ENCODE data around the gene SCN5A. TPM values are rescaled to one million over a fixed set of nuclear protein-coding genes. Genes with fewer than 3 reads are reported as not detected.

SCN5A gene
- total and polyA plus RNA-seq, 2 of the 8 experiments (the other 6 are each of a cell fraction or from before 2014, with no cell fraction given), result 4.8 to 11.4 TPM

GRCh38 chr3:38614091-38614490 lies 35.4 kb downstream of the SCN5A start:
- Histone ChIP-seq H3K9ac (replicated peaks in 1 of 4; ENCODE audit: extremely low read depth in 1 of 4, low read depth in 3 of 4, low read length in 3 of 4) (no peak overlapping the region; a peak in 1 of 7 replicates), H3K79me1 (ENCODE audit: low read depth, low read length) (no peaks in the 10 kb centered on the region), H2BK12ac (ENCODE audit: low read depth, low read length) (no peak overlapping the region), H2BK5ac (ENCODE audit: low read depth, low read length) (no peak overlapping the region), H3K4me3 (ENCODE audit: extremely low read depth in 1 of 4, insufficient read depth in 2 of 4, low read depth in 3 of 4, low read length in 4 of 4) (no peak overlapping the region), H3K23me2 (ENCODE audit: low read depth, low read length) (no peaks in the 10 kb centered on the region), H3K4ac (replicated peaks; ENCODE audit: insufficient read length, low read depth, low read length) (no peak overlapping the region), H2BK20ac (ENCODE audit: low read length) (no peak overlapping the region), H3K4me2 (ENCODE audit: insufficient read depth in 1 of 2, low read depth in 2 of 2, low read length in 2 of 2) (no peak overlapping the region), H3K23ac (ENCODE audit: insufficient read length) (no peak overlapping the region), H3K79me2 (ENCODE audit: control insufficient read depth in 1 of 2, insufficient read depth in 2 of 2, low read length in 2 of 2) (no peaks in the 10 kb centered on the region), H2AFZ (ENCODE audit: low read length) (no peak overlapping the region), H4K91ac (replicated peaks; ENCODE audit: insufficient read length, low read length) (no peak overlapping the region), H3K14ac (ENCODE audit: insufficient read length) (no peak overlapping the region), H3K27me3 (replicated peaks in 1 of 4; ENCODE audit: control insufficient read depth in 3 of 4, extremely low read depth in 1 of 4, insufficient read depth in 3 of 4, low read length in 3 of 4) (no peaks in the 10 kb centered on the region), H3K36me3 (ENCODE audit: control insufficient read depth in 2 of 4, insufficient read depth in 4 of 4, low read length in 3 of 4) (no peaks in the 10 kb centered on the region), H3K4me1 (replicated peaks in 1 of 4; ENCODE audit: control insufficient read depth in 3 of 4, insufficient read depth in 4 of 4, low read length in 3 of 4) (peaks cover 5 to 9% (median 5%) of the 10 kb centered on the region in 4 experiments), H2AK5ac (ENCODE audit: low read depth, low read length) (no peak overlapping the region), H2BK15ac (ENCODE audit: low read length) (no peak overlapping the region), H4K20me1 (replicated peaks in 1 of 2; ENCODE audit: control insufficient read depth in 1 of 2, insufficient read depth in 2 of 2, low read length in 2 of 2) (no peaks in the 10 kb centered on the region), H3K27ac (ENCODE audit: low read depth, low read length) (no peak overlapping the region), H4K5ac (ENCODE audit: insufficient read length, low read depth, low read length) (no peak overlapping the region), H4K8ac (ENCODE audit: extremely low read depth, insufficient read depth, low read length) (no peak overlapping the region), H2BK120ac (replicated peaks; ENCODE audit: low read depth, low read length) (no peak overlapping the region), H3K56ac (replicated peaks; ENCODE audit: insufficient read length, low read depth, low read length) (no peak overlapping the region), H3K18ac (ENCODE audit: extremely low read depth, low read length) (no peak overlapping the region), H3K9me3 (ENCODE audit: insufficient read depth in 2 of 2, low read depth in 1 of 2, low read length in 1 of 2) (no peaks in the 10 kb centered on the region)
- DNase-seq (ENCODE audit: low read depth in 1 of 2, low spot score in 2 of 2) (no peak), FAIRE-seq (no peak)
- 91% methylated on average over 7 of the region's 7 CpGs; no CpG with 5 or more reads in 1 of the 2 experiments for WGBS, 2 experiments (ENCODE audit: extremely low coverage in 1 of 2, insufficient coverage in 1 of 2, insufficient read length in 1 of 2, insufficient replicate concordance in 2 of 2, low coverage in 1 of 2, low lambda C conversion rate in 2 of 2, missing lambda C conversion rate in 1 of 2)
- POLR2A ChIA-PET (ENCODE audit: partially characterized antibody), result interaction anchor here (0.6 kb wide), 1 partner anchor 241 kb away, joined by 3 read pairs; no protein-coding TSS in a partner anchor
- CTCF ChIA-PET (ENCODE audit: partially characterized antibody), result interaction anchor here (0.7 to 30.9 kb wide), 4 partner anchors 13 to 93 kb away, joined by 3 to 538 read pairs (median 4); partner anchors contain the start of gene SCN5A
- no peak for TF ChIP-seq SIX5 (IDR thresholded peaks at IDR 0.05; ENCODE audit: low read depth, low read length)
- TF ChIP-seq BCL11A (IDR thresholded peaks at IDR 0.05; ENCODE audit: low read depth in 2 of 2, low read length in 2 of 2), result no peak
- TF ChIP-seq ZNF274 (IDR thresholded peaks at IDR 0.05; ENCODE audit: borderline replicate concordance, extremely low read depth, low read length), result no peak
- no peak for TF ChIP-seq TCF12 (IDR thresholded peaks at IDR 0.05; ENCODE audit: low read depth, low read length)
- TF ChIP-seq CBX5 (IDR thresholded peaks at IDR 0.05; ENCODE audit: low read depth, low read length), result no peak
- TF ChIP-seq FOSL1 (IDR thresholded peaks at IDR 0.05; ENCODE audit: insufficient read depth, low read depth, low read length), result no peak
- no peak for TF ChIP-seq TBP (IDR thresholded peaks at IDR 0.05; ENCODE audit: low read depth, low read length)
- no peak for TF ChIP-seq CBX8 (IDR thresholded peaks at IDR 0.05; ENCODE audit: borderline replicate concordance, low read depth, low read length)
- TF ChIP-seq CEBPB (IDR thresholded peaks at IDR 0.05; ENCODE audit: low read depth, low read length), result no peak
- TF ChIP-seq JUND (IDR thresholded peaks at IDR 0.05; ENCODE audit: low read length), result no peak
- TF ChIP-seq POLR2A (IDR thresholded peaks at IDR 0.05; ENCODE audit: control extremely low read depth in 1 of 2, low read depth in 2 of 2, low read length in 2 of 2), result no peak
- no peak for TF ChIP-seq BRCA1 (IDR thresholded peaks at IDR 0.05; ENCODE audit: low read depth, low read length)
- TF ChIP-seq CTBP2 (IDR thresholded peaks at IDR 0.05; ENCODE audit: borderline replicate concordance, insufficient read depth, insufficient read length, low read length), result no peak
- TF ChIP-seq SP2 (IDR thresholded peaks at IDR 0.05; ENCODE audit: low read length), result no peak
- no peak for TF ChIP-seq TEAD4 (IDR thresholded peaks at IDR 0.05; ENCODE audit: low read depth, low read length)
